Measurements from ENCODE around the gene SLIT1. TPM values are rescaled to one million over a fixed set of nuclear protein-coding genes. Genes with fewer than 3 reads are reported as not detected.

The SLIT1 gene
- total RNA-seq, 1 donor from 2014 or later: 0.40 TPM

- no peak overlapping the region for H3K27ac Mint-ChIP-seq
- no peaks in the 10 kb centered on the region for H3K9me3 Mint-ChIP-seq
- no peak for DNase-seq (ENCODE audit: low spot score in 2 of 2, unreplicated experiment in 2 of 2)
- H3K4me3 Mint-ChIP-seq: no peak overlapping the region
- H3K4me1 Mint-ChIP-seq: peaks cover 6% of the 10 kb centered on the region
- no peaks in the 10 kb centered on the region for H3K36me3 Mint-ChIP-seq
- no peak for TF ChIP-seq CTCF (IDR thresholded peaks at IDR 0.05; ENCODE audit: unreplicated experiment)
- peaks cover 48% of the 10 kb centered on the region for H3K27me3 Mint-ChIP-seq (ENCODE audit: low read depth)
These were observed 119.8 kb downstream of the SLIT1 start for GRCh38 chr10:97065686-97066660.

- Mint-ChIP-seq H3K4me3 (no peak overlapping the region), H3K27ac (no peak overlapping the region), H3K27me3 (ENCODE audit: low read depth) (peaks cover 40% of the 10 kb centered on the region), H3K36me3 (no peaks in the 10 kb centered on the region), H3K4me1 (peaks cover 6% of the 10 kb centered on the region), H3K9me3 (no peaks in the 10 kb centered on the region)
- DNase-seq (ENCODE audit: low spot score in 2 of 2, unreplicated experiment in 2 of 2): no peak
- TF ChIP-seq CTCF (IDR thresholded peaks at IDR 0.05; ENCODE audit: unreplicated experiment): no peak
These were observed 120.6 kb downstream of the SLIT1 start for GRCh38 chr10:97065128-97065527.

GRCh38 chr10:97063983-97064837 lies 121.5 kb downstream of the SLIT1 start:
- no peak for DNase-seq (ENCODE audit: low spot score in 2 of 2, unreplicated experiment in 2 of 2)
- peaks cover 6% of the 10 kb centered on the region for H3K4me1 Mint-ChIP-seq
- no peak overlapping the region for H3K27ac Mint-ChIP-seq
- peaks cover 32% of the 10 kb centered on the region for H3K27me3 Mint-ChIP-seq (ENCODE audit: low read depth)
- no peak overlapping the region for H3K4me3 Mint-ChIP-seq
- no peaks in the 10 kb centered on the region for H3K9me3 Mint-ChIP-seq
- TF ChIP-seq CTCF (IDR thresholded peaks at IDR 0.05; ENCODE audit: unreplicated experiment): no peak
- H3K36me3 Mint-ChIP-seq: no peaks in the 10 kb centered on the region

- Mint-ChIP-seq H3K36me3 (no peaks in the 10 kb centered on the region), H3K4me3 (no peak overlapping the region), H3K27ac (no peak overlapping the region), H3K27me3 (ENCODE audit: low read depth) (peaks cover 30% of the 10 kb centered on the region), H3K4me1 (peaks cover 2% of the 10 kb centered on the region), H3K9me3 (no peaks in the 10 kb centered on the region)
- no peak for TF ChIP-seq CTCF (IDR thresholded peaks at IDR 0.05; ENCODE audit: unreplicated experiment)
- no peak for DNase-seq (ENCODE audit: low spot score in 2 of 2, unreplicated experiment in 2 of 2)
These were observed 122.3 kb downstream of the SLIT1 start for GRCh38 chr10:97063271-97063982.

GRCh38 chr10:97062456-97062855 lies 123.3 kb downstream of the SLIT1 start:
- TF ChIP-seq CTCF (IDR thresholded peaks at IDR 0.05; ENCODE audit: unreplicated experiment): no peak
- Mint-ChIP-seq H3K27me3 (ENCODE audit: low read depth) (peaks cover 25% of the 10 kb centered on the region), H3K27ac (no peak overlapping the region), H3K4me1 (no peaks in the 10 kb centered on the region), H3K4me3 (no peak overlapping the region), H3K9me3 (no peaks in the 10 kb centered on the region), H3K36me3 (no peaks in the 10 kb centered on the region)
- no peak for DNase-seq (ENCODE audit: low spot score in 2 of 2, unreplicated experiment in 2 of 2)

All from mesothelial cell of epicardium (in vitro differentiated cells).